Gastroesophageal sphincter (tissue), 4 donors: ENCODE data around the gene LCP2. TPM values are rescaled to one million over a fixed set of nuclear protein-coding genes. Genes with fewer than 3 reads are reported as not detected.

ENCODE experiments used
- ATAC-seq: fragments of 150-250 bp; one replicate; pipeline ENCODE4 v1.9.1; 2016; ENCODE audit warnings: mild to moderate bottlenecking, moderate library complexity
- H3K27ac ChIP-seq, 4 donors: fragments of 200-600 bp; sonication (generic) in 3 of 4; 1 replicate in 3 of 4; 2 replicates in 1 of 4; pipeline ENCODE4 v1.5.1; 2016 to 2019
- H3K27me3 ChIP-seq: fragments of 200-600 bp; sonication (generic); one replicate; pipeline ENCODE4 v1.5.1; 2019
- H3K36me3 ChIP-seq, 2 donors: fragments of 200-600 bp; sonication (generic); one replicate each; pipeline ENCODE4 v1.5.1; 2019; ENCODE audit warnings: control low read depth in 1 of 2
- H3K4me1 ChIP-seq, 3 donors: fragments of 200-600 bp; sonication (generic); 1 replicate in 2 of 3; 2 replicates in 1 of 3; pipeline ENCODE4 v1.5.1; 2016 to 2019; ENCODE audit warnings: control low read depth in 2 of 3
- H3K4me3 ChIP-seq, 2 donors: fragments of 200-600 bp; sonication (generic); one replicate each; pipeline ENCODE4 v1.5.1; 2019; ENCODE audit warnings: mild to moderate bottlenecking in 1 of 2, moderate library complexity in 1 of 2
- H3K9me3 ChIP-seq, 3 donors: fragments of 200-600 bp; sonication (generic); one replicate each; pipeline ENCODE4 v1.5.1; 2017 to 2019; ENCODE audit warnings: control low read depth in 2 of 3
- EP300 ChIP-seq: sonication (generic); formaldehyde crosslinking; IDR thresholded peaks from one replicate; pipeline ENCODE4 v1.6.1; 2017; ENCODE audit warnings: antibody characterized with exemption, mild to moderate bottlenecking
- POLR2A ChIP-seq, 2 donors: fragments of 450-650 bp; IDR thresholded peaks; one replicate each; pipeline ENCODE4 v1.6.1; 2017; ENCODE audit warnings: antibody characterized with exemption in 2 of 2, mild to moderate bottlenecking in 2 of 2, moderate library complexity in 1 of 2
- POLR2AphosphoS5 ChIP-seq: sonication (generic); formaldehyde crosslinking; IDR thresholded peaks from one replicate; pipeline ENCODE4 v1.6.1; 2017; ENCODE audit warnings: antibody characterized with exemption
- WGBS, 2 donors: methylation state at CpG; one replicate each; pipeline ENCODE4 v1.1.5; 2018; ENCODE audit warnings: low coverage in 1 of 2; 5-methylcytosine and 5-hydroxymethylcytosine counted together
- total RNA-seq, 4 donors: library from RNA; depleted of rRNA; stranded (reverse); fragments of >200 nt; gene quantifications; one replicate each; pipeline ENCODE4 v1.1.0, GENCODE V29; 2016
- TF ChIP-seq, protein P1 (sequence below), 4 experiments: fragments of 200-600 bp in 2 of 4; fragments of 450-650 bp in 2 of 4; sonication (generic) in 1 of 4; IDR thresholded peaks; one replicate each; pipeline ENCODE4 v1.5.1; 2017 to 2019; ENCODE audit warnings: antibody characterized with exemption in 4 of 4, mild to moderate bottlenecking in 2 of 4, moderate library complexity in 2 of 4

Gene LCP2
- total RNA-seq = 10 to 100 TPM in 1 of 4 donors, 1 to 10 TPM in 3; 5.5 to 17.0 (median 8.3) TPM

DNA sequence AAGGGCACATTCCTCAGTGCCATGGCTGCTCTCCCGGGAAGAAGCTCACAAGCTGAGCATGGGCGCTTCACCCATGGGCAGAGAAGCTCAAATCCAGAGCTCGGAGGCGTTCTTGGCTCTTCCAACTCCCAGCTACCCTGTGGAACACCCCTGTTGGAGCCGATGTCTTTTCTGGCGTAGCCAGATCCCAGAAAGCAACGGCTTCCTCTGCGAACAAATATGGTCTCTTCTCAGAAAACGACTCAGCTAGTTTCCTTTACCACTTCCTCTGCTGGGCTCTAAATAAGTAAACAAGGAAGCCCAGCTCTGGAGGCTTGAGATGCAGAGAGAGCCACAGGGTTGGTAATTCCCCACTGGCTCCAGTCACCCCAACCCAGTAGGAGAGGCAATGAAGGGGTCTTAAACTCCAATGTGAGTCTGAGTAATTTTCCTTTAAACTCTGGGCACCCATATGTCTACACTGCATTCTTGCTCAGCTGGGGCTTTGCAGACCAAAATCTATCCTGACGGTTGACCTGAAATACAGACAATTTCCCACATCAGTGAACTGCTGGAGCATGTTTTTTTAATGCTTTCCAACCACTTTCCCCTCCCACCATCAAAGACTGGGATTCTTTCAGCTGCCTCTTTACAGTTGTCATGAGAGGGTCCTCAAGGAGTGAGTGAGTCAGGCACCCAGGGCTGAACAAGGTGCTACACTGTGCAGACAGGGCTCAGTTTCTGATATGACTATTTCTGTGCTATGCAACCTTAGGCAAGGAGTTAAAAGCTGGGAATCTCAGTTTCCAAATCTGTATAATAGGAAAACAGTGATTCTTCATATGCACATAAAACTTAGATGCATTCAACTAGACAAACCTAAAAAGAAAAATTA, at the start of gene LCP2:
Gene LCP2, minus strand, starts transcription at position 189 of the 874 bp plus-strand sequence. Its CDS starts 166 bp downstream, at position 23.
- WGBS, 2 donors = 50% methylated on average over 1 of the region's 10 CpGs; no CpG with 5 or more reads in 1 of the 2 donors
- Histone ChIP-seq H3K36me3 (no peaks in the 10 kb centered on the region), H3K27me3 (no peaks in the 10 kb centered on the region), H3K4me1 (peaks cover 0 to 5% (median 2%) of the 10 kb centered on the region in 3 donors), H3K9me3 (no peaks in the 10 kb centered on the region), H3K4me3 (peak within 1 kb of the TSS; percentile 34 to 44), H3K27ac (peak within 1 kb of the TSS; percentile 20 to 65 (median 52))
- TF ChIP-seq POLR2AphosphoS5 = no peak
- TF ChIP-seq, protein P1, sequence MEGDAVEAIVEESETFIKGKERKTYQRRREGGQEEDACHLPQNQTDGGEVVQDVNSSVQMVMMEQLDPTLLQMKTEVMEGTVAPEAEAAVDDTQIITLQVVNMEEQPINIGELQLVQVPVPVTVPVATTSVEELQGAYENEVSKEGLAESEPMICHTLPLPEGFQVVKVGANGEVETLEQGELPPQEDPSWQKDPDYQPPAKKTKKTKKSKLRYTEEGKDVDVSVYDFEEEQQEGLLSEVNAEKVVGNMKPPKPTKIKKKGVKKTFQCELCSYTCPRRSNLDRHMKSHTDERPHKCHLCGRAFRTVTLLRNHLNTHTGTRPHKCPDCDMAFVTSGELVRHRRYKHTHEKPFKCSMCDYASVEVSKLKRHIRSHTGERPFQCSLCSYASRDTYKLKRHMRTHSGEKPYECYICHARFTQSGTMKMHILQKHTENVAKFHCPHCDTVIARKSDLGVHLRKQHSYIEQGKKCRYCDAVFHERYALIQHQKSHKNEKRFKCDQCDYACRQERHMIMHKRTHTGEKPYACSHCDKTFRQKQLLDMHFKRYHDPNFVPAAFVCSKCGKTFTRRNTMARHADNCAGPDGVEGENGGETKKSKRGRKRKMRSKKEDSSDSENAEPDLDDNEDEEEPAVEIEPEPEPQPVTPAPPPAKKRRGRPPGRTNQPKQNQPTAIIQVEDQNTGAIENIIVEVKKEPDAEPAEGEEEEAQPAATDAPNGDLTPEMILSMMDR (IDR thresholded peaks at IDR 0.05) = no peak
- TF ChIP-seq POLR2A (IDR thresholded peaks at IDR 0.05) = no peak
- no peak for TF ChIP-seq EP300
- ATAC-seq = no peak

- WGBS, 2 donors = 83 to 96% methylated on average over 6 to 9 of the region's 9 CpGs
- TF ChIP-seq POLR2A (IDR thresholded peaks at IDR 0.05) = no peak
- no peak for TF ChIP-seq EP300
- no peak for TF ChIP-seq POLR2AphosphoS5
- Histone ChIP-seq H3K36me3 (no peaks in the 10 kb centered on the region), H3K9me3 (no peaks in the 10 kb centered on the region), H3K27ac (no peak overlapping the region), H3K4me3 (no peak overlapping the region), H3K4me1 (no peaks in the 10 kb centered on the region), H3K27me3 (peaks cover 10% of the 10 kb centered on the region)
- ATAC-seq = no peak
Observed at GRCh38 chr5:170347022-170347567, 49.5 kb upstream of the LCP2 start.

- TF ChIP-seq, protein P1 (IDR thresholded peaks at IDR 0.05) = no peak
- TF ChIP-seq POLR2A (IDR thresholded peaks at IDR 0.05) = no peak
- no peak for TF ChIP-seq EP300
- TF ChIP-seq POLR2AphosphoS5 = no peak
- Histone ChIP-seq H3K27me3 (peaks cover 10% of the 10 kb centered on the region), H3K4me3 (no peak overlapping the region), H3K4me1 (no peaks in the 10 kb centered on the region), H3K27ac (no peak overlapping the region), H3K9me3 (no peaks in the 10 kb centered on the region), H3K36me3 (no peaks in the 10 kb centered on the region)
- ATAC-seq = no peak
- WGBS, 2 donors = 100% methylated on average over 1 of the region's 1 CpG; no CpG with 5 or more reads in 1 of the 2 donors
Observed at GRCh38 chr5:170345971-170346370, 48.4 kb upstream of the LCP2 start.

DNA sequence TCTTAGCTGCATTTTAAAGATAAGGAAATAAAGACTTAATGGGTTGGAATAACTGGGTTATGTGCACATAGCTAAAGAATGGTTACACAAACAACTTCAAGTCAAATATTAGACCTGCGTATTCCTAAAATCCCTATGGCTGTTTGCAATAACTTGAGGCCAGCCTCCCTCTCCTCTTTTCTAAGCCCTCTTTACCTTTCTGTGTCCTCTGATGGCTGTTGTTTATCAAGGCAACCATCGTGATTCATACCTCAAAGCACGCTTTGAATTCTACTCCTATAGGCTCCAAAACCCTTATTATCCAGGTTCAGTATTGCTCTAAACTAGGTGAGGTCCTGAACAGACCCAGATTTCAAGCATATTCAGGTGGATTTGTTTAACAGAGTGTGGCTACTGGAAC, 45.6 kb upstream of the LCP2 start:
- Histone ChIP-seq H3K4me1 (no peaks in the 10 kb centered on the region), H3K27ac (no peak overlapping the region), H3K36me3 (no peaks in the 10 kb centered on the region), H3K4me3 (no peak overlapping the region), H3K27me3 (peaks cover 5% of the 10 kb centered on the region), H3K9me3 (no peaks in the 10 kb centered on the region)
- WGBS, 2 donors = 81% methylated on average over 3 of the region's 3 CpGs; no CpG with 5 or more reads in 1 of the 2 donors
- no peak for ATAC-seq
- TF ChIP-seq POLR2A (IDR thresholded peaks at IDR 0.05) = no peak
- TF ChIP-seq POLR2AphosphoS5 = no peak
- TF ChIP-seq, protein P1 (IDR thresholded peaks at IDR 0.05) = no peak
- TF ChIP-seq EP300 = no peak

- no peak for ATAC-seq
- Histone ChIP-seq H3K9me3 (no peaks in the 10 kb centered on the region), H3K4me1 (no peaks in the 10 kb centered on the region), H3K27me3 (peaks cover 4% of the 10 kb centered on the region), H3K27ac (no peak overlapping the region), H3K4me3 (no peak overlapping the region), H3K36me3 (no peaks in the 10 kb centered on the region)
- TF ChIP-seq POLR2AphosphoS5 = no peak
- TF ChIP-seq POLR2A (IDR thresholded peaks at IDR 0.05) = no peak
- TF ChIP-seq EP300 = no peak
- TF ChIP-seq, protein P1 (IDR thresholded peaks at IDR 0.05) = no peak
- WGBS, 2 donors = 89% methylated on average over 6 to 7 of the region's 8 CpGs
Observed at GRCh38 chr5:170342153-170342725, 44.7 kb upstream of the LCP2 start.
